BE2C (cell line): ENCODE results near the gene TRPM8.

Experiments
- DNase-seq: peaks from one replicate; pipeline ENCODE4 v3.0.0-alpha.2; 2020
- H3K27me3 ChIP-seq: fragments of 250-450 bp; sonication (Bioruptor Pico); 2 replicates; pipeline ENCODE4 v1.5.1; 2020; ENCODE audit warnings: mild to moderate bottlenecking
- H3K36me3 ChIP-seq: fragments of 250-450 bp; sonication (Bioruptor Pico); 2 replicates; pipeline ENCODE4 v1.5.1; 2020; ENCODE audit warnings: mild to moderate bottlenecking
- H3K4me1 ChIP-seq: fragments of 250-450 bp; sonication (Bioruptor Pico); 2 replicates; pipeline ENCODE4 v1.5.1; 2020
- H3K4me3 ChIP-seq: 2 replicates; pipeline ENCODE4 v1.5.1; 2011; ENCODE audit warnings: low read depth, low read length
- H3K9me3 ChIP-seq: fragments of 250-450 bp; sonication (Bioruptor Pico); 2 replicates; pipeline ENCODE4 v1.5.1; 2020
- CTCF ChIP-seq: IDR thresholded peaks from 2 replicates; pipeline ENCODE4 v1.5.1; 2012; ENCODE audit warnings: mild to moderate bottlenecking, low read depth, low read length

TRPM8 gene

GRCh38 chr2:234027641-234028040 is 110.5 kb downstream of the TRPM8 start:
- Histone ChIP-seq H3K4me3 (no peak overlapping the region), H3K4me1 (no peaks in the 10 kb centered on the region), H3K9me3 (no peaks in the 10 kb centered on the region), H3K27me3 (no peaks in the 10 kb centered on the region), H3K36me3 (no peaks in the 10 kb centered on the region)
- no peak for TF ChIP-seq CTCF
- DNase-seq = no peak

- Histone ChIP-seq H3K4me1 (no peaks in the 10 kb centered on the region), H3K4me3 (no peak overlapping the region), H3K9me3 (no peaks in the 10 kb centered on the region), H3K27me3 (no peaks in the 10 kb centered on the region), H3K36me3 (no peaks in the 10 kb centered on the region)
- DNase-seq = no peak
- no peak for TF ChIP-seq CTCF
These were observed 112.1 kb downstream of the TRPM8 start for GRCh38 chr2:234029150-234029733.

- no peak for DNase-seq
These were observed 114.0 kb downstream of the TRPM8 start for GRCh38 chr2:234031207-234031606.

GRCh38 chr2:234032279-234032856 is 115.2 kb downstream of the TRPM8 start:
- Histone ChIP-seq H3K9me3 (no peaks in the 10 kb centered on the region), H3K4me1 (no peaks in the 10 kb centered on the region), H3K27me3 (no peaks in the 10 kb centered on the region), H3K4me3 (no peak overlapping the region), H3K36me3 (no peaks in the 10 kb centered on the region)
- no peak for DNase-seq
- no peak for TF ChIP-seq CTCF

More at GRCh38 chr2:234031207-234031606, 114.0 kb downstream of the TRPM8 start:
- no peaks in the 10 kb centered on the region for H3K36me3 ChIP-seq
- no peak overlapping the region for H3K4me3 ChIP-seq
- no peaks in the 10 kb centered on the region for H3K27me3 ChIP-seq
- no peaks in the 10 kb centered on the region for H3K9me3 ChIP-seq
- no peaks in the 10 kb centered on the region for H3K4me1 ChIP-seq
- no peak for TF ChIP-seq CTCF

GRCh38 chr2:234033174-234033573 is 116.0 kb downstream of the TRPM8 start:
- no peak for DNase-seq
- H3K4me1 ChIP-seq = no peaks in the 10 kb centered on the region
- no peaks in the 10 kb centered on the region for H3K36me3 ChIP-seq
- no peak for TF ChIP-seq CTCF
- H3K4me3 ChIP-seq = no peak overlapping the region
- no peaks in the 10 kb centered on the region for H3K27me3 ChIP-seq
- H3K9me3 ChIP-seq = no peaks in the 10 kb centered on the region

- TF ChIP-seq CTCF = no peak
- H3K27me3 ChIP-seq = no peaks in the 10 kb centered on the region
- H3K36me3 ChIP-seq = no peaks in the 10 kb centered on the region
- no peak overlapping the region for H3K4me3 ChIP-seq
- no peaks in the 10 kb centered on the region for H3K4me1 ChIP-seq
- no peak for DNase-seq
- H3K9me3 ChIP-seq = no peaks in the 10 kb centered on the region
These were observed 116.7 kb downstream of the TRPM8 start for GRCh38 chr2:234033885-234034284.
